ENCODE results near the gene TMEM151A. TPM values are rescaled to one million over a fixed set of nuclear protein-coding genes. Genes with fewer than 3 reads are reported as not detected.
A peak's percentile ranks its signal among the peaks of the same experiment; 100 is the strongest.

The TMEM151A gene
- total RNA-seq, 1 donor: 0.36 TPM

DNA sequence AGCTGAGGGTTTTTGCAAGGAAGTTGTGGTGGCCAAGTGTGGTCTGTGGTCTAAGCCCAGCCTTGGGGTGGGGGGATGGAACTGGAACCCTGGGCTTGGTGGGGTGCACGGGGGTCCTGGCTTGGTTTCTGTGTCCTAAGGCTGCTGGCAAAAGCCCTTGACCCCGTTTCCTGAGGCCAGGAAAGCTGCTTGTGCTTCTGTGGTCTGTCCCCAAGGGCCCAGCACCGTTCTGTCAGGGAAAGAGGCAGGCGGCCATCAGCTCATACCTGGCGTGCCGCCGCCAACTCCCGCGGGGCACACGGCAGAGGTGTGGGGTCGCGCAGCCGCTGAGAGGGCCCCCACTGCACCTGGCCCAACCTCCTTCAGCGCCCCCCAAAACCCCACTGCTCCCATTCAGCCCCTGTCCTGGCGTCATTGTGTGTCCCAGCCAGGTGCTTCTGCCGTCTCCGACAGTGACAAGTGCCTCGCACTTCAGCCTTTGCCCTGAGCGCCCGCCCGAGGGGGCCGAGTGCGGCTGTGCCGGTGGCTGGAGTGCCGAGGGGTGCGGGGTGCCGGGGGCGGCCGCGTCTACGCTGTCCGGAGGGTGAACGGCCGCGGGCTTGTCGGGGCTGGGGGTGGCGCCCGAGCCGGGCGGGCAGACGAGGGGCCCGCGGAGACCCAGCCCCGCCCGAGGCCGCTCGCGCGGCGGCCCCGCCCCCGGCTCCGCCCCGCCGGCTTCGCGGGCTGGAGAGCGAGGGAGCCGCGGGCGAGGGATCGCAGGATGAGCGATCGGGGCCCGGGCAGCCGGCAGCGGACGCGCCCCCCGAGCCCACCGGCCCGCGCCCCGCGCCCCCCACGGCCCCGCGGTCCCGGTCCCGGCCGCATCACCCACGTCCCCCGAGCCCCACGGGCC is 14.0 kb upstream of the TMEM151A start, which contains the start of gene CNIH2:
CNIH2 (plus strand) TSS at position 705 of the 892 bp plus-strand sequence. CDS start 282 bp downstream, outside the sequence.
- H2AFZ ChIP-seq (ENCODE audit: low read length): no peak within 1 kb of the TSS

DNA sequence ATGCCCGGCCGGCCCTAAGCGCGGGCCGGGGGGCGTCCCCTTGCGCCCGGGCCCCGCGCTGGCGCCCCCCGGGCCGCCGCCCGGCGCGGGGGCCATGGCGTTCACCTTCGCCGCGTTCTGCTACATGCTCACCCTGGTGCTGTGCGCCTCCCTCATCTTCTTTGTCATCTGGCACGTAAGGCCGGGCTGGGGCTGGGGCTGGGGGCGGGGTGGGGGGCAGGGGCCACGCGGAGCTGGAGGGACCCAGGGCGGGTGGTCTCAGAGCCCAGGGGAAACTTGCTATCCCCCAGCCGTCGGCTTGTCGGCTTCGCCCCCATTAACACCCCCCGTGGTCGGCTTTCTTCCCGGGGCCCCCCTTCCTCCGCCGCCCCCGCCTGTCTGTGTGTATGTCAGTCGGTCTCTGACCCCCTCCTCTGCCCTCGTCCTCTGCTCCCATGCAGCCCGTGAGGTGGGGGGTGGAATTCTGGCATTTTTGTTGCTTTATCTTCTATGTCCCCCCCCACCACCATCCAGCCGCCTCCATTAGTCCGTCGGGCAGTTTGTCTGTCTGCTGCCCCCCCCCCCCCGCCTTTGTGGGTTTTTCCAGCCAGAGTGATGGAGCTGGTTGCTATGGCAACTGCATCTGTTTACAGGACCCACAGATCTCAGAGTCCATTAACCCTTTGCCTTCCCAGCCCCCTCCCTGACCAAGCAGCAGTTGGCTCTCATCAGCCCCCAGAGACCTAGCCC is 13.2 kb upstream of the TMEM151A start:
- Histone ChIP-seq H3K4me2 (ENCODE audit: insufficient read depth, low read length) (no peak overlapping the region), H3K4me3 (ENCODE audit: insufficient read depth, low read length) (no peak overlapping the region)

More for the DNA sequence above, 14.0 kb upstream of the TMEM151A start, which contains the start of gene CNIH2:
- Histone ChIP-seq H3K9me3 (ENCODE audit: low read depth, low read length) (no peaks in the 10 kb centered on the region), H3K27ac (ENCODE audit: low read depth, low read length) (no peak within 1 kb of the TSS), H3K36me3 (ENCODE audit: insufficient read depth, low read length) (peaks cover 31% of the 10 kb centered on the region), H3K27me3 (ENCODE audit: insufficient read depth, low read length) (peaks cover 6% of the 10 kb centered on the region), H3K4me3 (ENCODE audit: insufficient read depth, low read length) (peak within 1 kb of the TSS; percentile 37), H3K4me2 (ENCODE audit: insufficient read depth, low read length) (no peak within 1 kb of the TSS), H3K79me2 (ENCODE audit: insufficient read depth, low read length) (no peaks in the 10 kb centered on the region), H3K4me1 (ENCODE audit: insufficient read depth, low read length) (peaks cover 3% of the 10 kb centered on the region), H4K20me1 (ENCODE audit: insufficient read depth, low read length) (peaks cover 20% of the 10 kb centered on the region)
- TF ChIP-seq, protein P1, sequence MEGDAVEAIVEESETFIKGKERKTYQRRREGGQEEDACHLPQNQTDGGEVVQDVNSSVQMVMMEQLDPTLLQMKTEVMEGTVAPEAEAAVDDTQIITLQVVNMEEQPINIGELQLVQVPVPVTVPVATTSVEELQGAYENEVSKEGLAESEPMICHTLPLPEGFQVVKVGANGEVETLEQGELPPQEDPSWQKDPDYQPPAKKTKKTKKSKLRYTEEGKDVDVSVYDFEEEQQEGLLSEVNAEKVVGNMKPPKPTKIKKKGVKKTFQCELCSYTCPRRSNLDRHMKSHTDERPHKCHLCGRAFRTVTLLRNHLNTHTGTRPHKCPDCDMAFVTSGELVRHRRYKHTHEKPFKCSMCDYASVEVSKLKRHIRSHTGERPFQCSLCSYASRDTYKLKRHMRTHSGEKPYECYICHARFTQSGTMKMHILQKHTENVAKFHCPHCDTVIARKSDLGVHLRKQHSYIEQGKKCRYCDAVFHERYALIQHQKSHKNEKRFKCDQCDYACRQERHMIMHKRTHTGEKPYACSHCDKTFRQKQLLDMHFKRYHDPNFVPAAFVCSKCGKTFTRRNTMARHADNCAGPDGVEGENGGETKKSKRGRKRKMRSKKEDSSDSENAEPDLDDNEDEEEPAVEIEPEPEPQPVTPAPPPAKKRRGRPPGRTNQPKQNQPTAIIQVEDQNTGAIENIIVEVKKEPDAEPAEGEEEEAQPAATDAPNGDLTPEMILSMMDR (IDR thresholded peaks at IDR 0.05; ENCODE audit: extremely low read depth, low read depth, low read length): no peak
- DNase-seq (ENCODE audit: insufficient read length, low spot score, missing footprints): peak; percentile 98

DNA sequence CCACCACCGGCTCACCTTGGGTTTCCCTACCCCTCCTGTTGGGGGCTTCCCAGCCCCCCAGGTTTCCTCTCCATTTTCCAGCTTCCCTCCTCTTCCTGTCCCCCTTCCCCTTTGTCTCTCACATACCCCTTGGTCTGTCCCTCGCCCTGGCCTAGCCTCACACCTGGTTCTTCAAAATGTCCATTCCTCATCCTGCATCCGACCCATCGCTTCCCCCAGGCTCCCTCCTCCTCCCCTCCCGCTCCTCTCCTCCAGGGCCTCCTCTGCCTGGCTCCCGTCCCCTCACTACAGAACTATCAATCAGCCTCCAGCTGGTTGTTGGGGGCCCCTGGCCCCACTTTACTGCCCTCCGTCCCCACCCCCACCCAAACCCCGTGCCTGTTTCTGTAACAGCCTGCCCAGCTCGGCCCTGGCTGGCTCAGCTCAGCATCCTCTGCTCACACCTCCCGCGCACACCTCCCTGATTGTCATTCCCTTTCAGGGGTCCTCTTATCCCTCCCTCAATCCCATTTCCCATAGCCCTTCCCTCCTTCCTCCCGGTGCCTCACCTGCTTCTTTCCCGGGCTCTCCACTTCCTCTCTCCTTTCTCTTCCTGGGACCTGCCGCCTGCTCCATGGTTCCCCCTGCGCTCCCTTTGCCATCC is 12.5 kb upstream of the TMEM151A start:
- H3K9me3 ChIP-seq (ENCODE audit: low read depth, low read length): no peaks in the 10 kb centered on the region
- peaks cover 20% of the 10 kb centered on the region for H4K20me1 ChIP-seq (ENCODE audit: insufficient read depth, low read length)
- H3K27ac ChIP-seq (ENCODE audit: low read depth, low read length): no peak overlapping the region
- H3K4me1 ChIP-seq (ENCODE audit: insufficient read depth, low read length): peaks cover 4% of the 10 kb centered on the region
- H3K4me3 ChIP-seq (ENCODE audit: insufficient read depth, low read length): no peak overlapping the region
- H3K27me3 ChIP-seq (ENCODE audit: insufficient read depth, low read length): peaks cover 6% of the 10 kb centered on the region
- DNase-seq (ENCODE audit: insufficient read length, low spot score, missing footprints): peak; percentile 90
- TF ChIP-seq, protein P1 (IDR thresholded peaks at IDR 0.05; ENCODE audit: extremely low read depth, low read depth, low read length): no peak
- peaks cover 22% of the 10 kb centered on the region for H3K36me3 ChIP-seq (ENCODE audit: insufficient read depth, low read length)
- H2AFZ ChIP-seq (ENCODE audit: low read length): no peak overlapping the region
- H3K4me2 ChIP-seq (ENCODE audit: insufficient read depth, low read length): no peak overlapping the region
- peaks cover under 1% of the 10 kb centered on the region for H3K79me2 ChIP-seq (ENCODE audit: insufficient read depth, low read length)

More for the DNA sequence above, 13.2 kb upstream of the TMEM151A start:
- Histone ChIP-seq H3K79me2 (ENCODE audit: insufficient read depth, low read length) (no peaks in the 10 kb centered on the region), H3K27ac (ENCODE audit: low read depth, low read length) (no peak overlapping the region), H3K36me3 (ENCODE audit: insufficient read depth, low read length) (peaks cover 27% of the 10 kb centered on the region), H3K27me3 (ENCODE audit: insufficient read depth, low read length) (peaks cover 6% of the 10 kb centered on the region), H4K20me1 (ENCODE audit: insufficient read depth, low read length) (peaks cover 21% of the 10 kb centered on the region), H3K4me1 (ENCODE audit: insufficient read depth, low read length) (peaks cover 4% of the 10 kb centered on the region), H3K9me3 (ENCODE audit: low read depth, low read length) (no peaks in the 10 kb centered on the region), H2AFZ (ENCODE audit: low read length) (no peak overlapping the region)
- peak; percentile 91 for DNase-seq (ENCODE audit: insufficient read length, low spot score, missing footprints)
- TF ChIP-seq, protein P1 (IDR thresholded peaks at IDR 0.05; ENCODE audit: extremely low read depth, low read depth, low read length): no peak
